Hepatocyte (in vitro differentiated cells): ENCODE data around the gene PRKAG1. TPM values are rescaled to one million over a fixed set of nuclear protein-coding genes. Genes with fewer than 3 reads are reported as not detected.

ENCODE experiments used
- DNase-seq: peaks from one replicate; pipeline ENCODE4 v3.0.0-alpha.2; 2016; ENCODE audit warnings: low spot score
- H2AFZ ChIP-seq: fragments of 200-600 bp; sonication (generic); 2 replicates; pipeline ENCODE4 v1.6.0; 2016; ENCODE audit warnings: antibody characterized with exemption, mild to moderate bottlenecking
- H3K27ac ChIP-seq: fragments of 200-600 bp; sonication (generic); 2 replicates; pipeline ENCODE4 v1.5.1; 2016; ENCODE audit warnings: mild to moderate bottlenecking
- H3K27me3 ChIP-seq: fragments of 200-600 bp; sonication (generic); 2 replicates; pipeline ENCODE4 v1.6.1; 2016
- H3K36me3 ChIP-seq: fragments of 200-600 bp; sonication (generic); replicated peaks from 2 replicates; pipeline ENCODE4 v1.5.1; 2016; ENCODE audit warnings: low read depth; ENCODE audit not compliant: insufficient read depth
- H3K4me1 ChIP-seq: fragments of 200-600 bp; sonication (generic); 2 replicates; pipeline ENCODE4 v1.5.1; 2016; ENCODE audit warnings: mild to moderate bottlenecking, moderate library complexity; ENCODE audit not compliant: insufficient read depth
- H3K4me2 ChIP-seq: fragments of 200-600 bp; sonication (generic); 2 replicates; pipeline ENCODE4 v1.6.0; 2016
- H3K4me3 ChIP-seq: fragments of 200-600 bp; sonication (generic); 2 replicates; pipeline ENCODE4 v1.5.1; 2016; ENCODE audit warnings: mild to moderate bottlenecking
- H3K79me2 ChIP-seq: fragments of 200-600 bp; sonication (generic); 2 replicates; pipeline ENCODE4 v1.6.0; 2017; ENCODE audit warnings: mild to moderate bottlenecking
- H3K9me2 ChIP-seq: fragments of 200-600 bp; sonication (generic); replicated peaks from 2 replicates; pipeline ENCODE4 v1.6.0; 2017; ENCODE audit warnings: mild to moderate bottlenecking; ENCODE audit not compliant: insufficient read depth
- H3K9me3 ChIP-seq: fragments of 200-600 bp; sonication (generic); 2 replicates; pipeline ENCODE4 v1.5.1; 2016; ENCODE audit warnings: low read depth, mild to moderate bottlenecking
- H4K20me1 ChIP-seq: fragments of 200-600 bp; sonication (generic); 2 replicates; pipeline ENCODE4 v1.6.0; 2016; ENCODE audit warnings: mild to moderate bottlenecking; ENCODE audit not compliant: insufficient read depth, poor library complexity, severe bottlenecking
- EZH2 ChIP-seq: fragments of 200-600 bp; sonication (generic); IDR thresholded peaks from 2 replicates; pipeline ENCODE4 v1.6.1; 2016; ENCODE audit warnings: antibody characterized with exemption, mild to moderate bottlenecking, borderline replicate concordance
- EZH2phosphoT487 ChIP-seq: fragments of 200-600 bp; sonication (generic); IDR thresholded peaks from one replicate; pipeline ENCODE4 v1.6.1; 2018; ENCODE audit warnings: antibody characterized with exemption, mild to moderate bottlenecking, low read depth, moderate library complexity; ENCODE audit not compliant: unreplicated experiment, severe bottlenecking
- WGBS: methylation state at CpG from one replicate; pipeline ENCODE4 v1.1.6; 2016; ENCODE audit warnings: low lambda C conversion rate; ENCODE audit errors: missing lambda C conversion rate; 5-methylcytosine and 5-hydroxymethylcytosine counted together
- polyA plus RNA-seq: library from polyadenylated mRNA; unstranded; fragments of >200 nt; fragmentation: Nextera tagmentation; extraction: Ambion mirVana; gene quantifications from 2 replicates; pipeline ENCODE4 v1.2.1, GENCODE V29; 2016
- total RNA-seq: library from RNA; depleted of rRNA; stranded (reverse); fragments of >200 nt; gene quantifications from 2 replicates; pipeline ENCODE4 v1.2.3, GENCODE V29; 2014
- TF ChIP-seq, protein P1 (sequence below): fragments of 200-600 bp; sonication (generic); IDR thresholded peaks from 2 replicates; pipeline ENCODE4 v1.5.1; 2016; ENCODE audit warnings: antibody characterized with exemption, mild to moderate bottlenecking; ENCODE audit not compliant: poor library complexity

PRKAG1 gene
- total and polyA plus RNA-seq, 2 experiments from 2014 or later, result 46.0 to 61.5 TPM

DNA sequence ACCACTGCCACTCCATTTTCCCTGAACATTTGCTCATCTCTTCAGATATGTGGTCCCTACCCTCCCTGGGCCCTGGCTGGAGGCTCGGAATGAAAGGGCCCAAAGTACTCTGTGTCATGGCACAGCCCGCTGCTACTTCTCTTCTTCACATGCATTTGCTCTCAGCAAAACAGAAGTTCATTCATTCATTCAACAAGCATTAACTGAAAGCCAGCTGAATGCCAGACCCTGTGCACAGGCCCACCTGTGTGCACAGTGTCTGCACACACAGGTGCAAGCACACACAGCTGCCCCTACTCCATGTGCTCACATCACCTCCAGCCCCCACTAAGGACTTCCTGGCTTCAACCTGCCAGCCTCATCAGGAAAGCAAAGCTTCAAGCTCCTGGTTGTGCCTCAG is 32.7 kb downstream of the PRKAG1 start:
- peaks cover 85% of the 10 kb centered on the region for H3K27me3 ChIP-seq
- H3K79me2 ChIP-seq, result no peaks in the 10 kb centered on the region
- H4K20me1 ChIP-seq, result no peaks in the 10 kb centered on the region
- H3K9me3 ChIP-seq, result no peaks in the 10 kb centered on the region
- 85% methylated on average over 2 of the region's 2 CpGs for WGBS
- DNase-seq, result no peak
- H3K27ac ChIP-seq, result no peak overlapping the region
- H3K4me3 ChIP-seq, result no peak overlapping the region
- H3K36me3 ChIP-seq, result no peaks in the 10 kb centered on the region
- TF ChIP-seq EZH2phosphoT487, result no peak
- TF ChIP-seq, protein P1, sequence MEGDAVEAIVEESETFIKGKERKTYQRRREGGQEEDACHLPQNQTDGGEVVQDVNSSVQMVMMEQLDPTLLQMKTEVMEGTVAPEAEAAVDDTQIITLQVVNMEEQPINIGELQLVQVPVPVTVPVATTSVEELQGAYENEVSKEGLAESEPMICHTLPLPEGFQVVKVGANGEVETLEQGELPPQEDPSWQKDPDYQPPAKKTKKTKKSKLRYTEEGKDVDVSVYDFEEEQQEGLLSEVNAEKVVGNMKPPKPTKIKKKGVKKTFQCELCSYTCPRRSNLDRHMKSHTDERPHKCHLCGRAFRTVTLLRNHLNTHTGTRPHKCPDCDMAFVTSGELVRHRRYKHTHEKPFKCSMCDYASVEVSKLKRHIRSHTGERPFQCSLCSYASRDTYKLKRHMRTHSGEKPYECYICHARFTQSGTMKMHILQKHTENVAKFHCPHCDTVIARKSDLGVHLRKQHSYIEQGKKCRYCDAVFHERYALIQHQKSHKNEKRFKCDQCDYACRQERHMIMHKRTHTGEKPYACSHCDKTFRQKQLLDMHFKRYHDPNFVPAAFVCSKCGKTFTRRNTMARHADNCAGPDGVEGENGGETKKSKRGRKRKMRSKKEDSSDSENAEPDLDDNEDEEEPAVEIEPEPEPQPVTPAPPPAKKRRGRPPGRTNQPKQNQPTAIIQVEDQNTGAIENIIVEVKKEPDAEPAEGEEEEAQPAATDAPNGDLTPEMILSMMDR, result no peak
- no peak for TF ChIP-seq EZH2
- no peak overlapping the region for H2AFZ ChIP-seq
- H3K9me2 ChIP-seq, result no peaks in the 10 kb centered on the region
- peaks cover 7% of the 10 kb centered on the region for H3K4me1 ChIP-seq
- no peak overlapping the region for H3K4me2 ChIP-seq

DNA sequence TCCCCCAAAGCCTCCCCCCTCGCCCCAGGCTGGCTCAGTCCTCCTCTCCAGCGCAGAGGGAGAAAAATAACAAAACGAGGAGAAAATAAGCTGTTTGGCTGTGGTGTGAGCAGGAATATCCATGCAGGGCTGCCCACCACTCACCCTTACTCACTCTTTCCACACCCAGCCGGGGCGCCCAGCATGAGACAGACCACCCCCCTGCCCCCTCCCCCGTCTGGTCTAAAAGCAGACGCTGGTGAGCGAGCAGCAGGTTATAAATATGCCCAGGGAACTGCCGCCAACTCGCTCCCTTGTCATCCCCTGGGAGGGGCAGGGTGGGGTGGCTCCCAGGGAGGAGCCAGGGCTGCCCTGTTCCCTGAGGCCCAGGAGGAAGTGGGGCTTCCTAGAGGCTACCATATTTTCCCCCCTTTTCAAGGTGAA is 33.1 kb downstream of the PRKAG1 start:
- Histone ChIP-seq H3K4me2 (no peak overlapping the region), H3K27me3 (peaks cover 89% of the 10 kb centered on the region), H2AFZ (no peak overlapping the region), H4K20me1 (no peaks in the 10 kb centered on the region), H3K36me3 (no peaks in the 10 kb centered on the region), H3K79me2 (no peaks in the 10 kb centered on the region), H3K4me1 (peaks cover 10% of the 10 kb centered on the region), H3K9me2 (no peaks in the 10 kb centered on the region), H3K9me3 (no peaks in the 10 kb centered on the region), H3K4me3 (no peak overlapping the region), H3K27ac (no peak overlapping the region)
- TF ChIP-seq, protein P1, result no peak
- TF ChIP-seq EZH2, result no peak
- no peak for TF ChIP-seq EZH2phosphoT487
- 37% methylated on average over 10 of the region's 10 CpGs for WGBS
- DNase-seq, result no peak

DNA sequence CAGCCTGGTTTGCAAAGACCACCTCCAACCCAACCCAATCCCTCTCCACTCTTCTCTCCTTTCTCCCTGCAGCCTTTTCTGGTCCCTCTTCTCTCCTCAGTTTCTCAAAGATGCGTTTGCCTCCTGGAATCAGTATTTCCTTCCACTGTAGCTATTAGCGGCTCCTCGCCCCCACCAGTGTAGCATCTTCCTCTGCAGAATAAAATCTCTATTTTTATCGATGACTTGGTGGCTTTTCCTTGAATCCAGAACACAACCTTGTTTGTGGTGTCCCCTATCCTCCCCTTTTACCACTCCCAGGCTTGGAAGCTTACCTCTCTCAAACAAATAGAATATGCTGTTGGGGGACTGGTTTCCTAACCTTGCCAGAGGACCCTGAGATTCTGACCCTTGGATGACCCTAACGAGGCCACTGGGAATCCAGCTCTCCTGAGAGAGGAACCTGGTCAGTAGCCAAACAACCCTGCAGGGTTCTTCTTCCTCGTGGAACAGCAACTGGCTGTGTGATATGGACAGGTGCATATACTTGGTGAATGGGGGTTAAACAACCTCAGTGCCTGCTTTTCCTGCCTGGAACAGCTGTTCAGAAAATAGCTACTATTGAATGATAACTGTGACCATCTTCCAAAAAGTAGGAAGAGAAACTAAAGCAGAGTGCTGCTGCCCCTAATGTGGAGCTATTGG is 36.0 kb downstream of the PRKAG1 start:
- Histone ChIP-seq H3K4me1 (peaks cover 39% of the 10 kb centered on the region), H3K27ac (no peak overlapping the region), H3K27me3 (peaks cover 97% of the 10 kb centered on the region), H3K36me3 (no peaks in the 10 kb centered on the region), H3K4me2 (no peak overlapping the region), H3K9me3 (no peaks in the 10 kb centered on the region), H2AFZ (no peak overlapping the region), H3K4me3 (no peak overlapping the region), H3K9me2 (no peaks in the 10 kb centered on the region), H4K20me1 (no peaks in the 10 kb centered on the region), H3K79me2 (no peaks in the 10 kb centered on the region)
- 63% methylated on average over 6 of the region's 6 CpGs for WGBS
- TF ChIP-seq EZH2 (no peak), EZH2phosphoT487 (no peak)
- TF ChIP-seq, protein P1, result no peak
- DNase-seq, result no peak
